ENCODE results near the gene IDE.
"Not testable (repeated sequence)": the region's sequence is repeated elsewhere in the genome, so short reads cannot be mapped to it uniquely, and the experiment has no call there.

The IDE gene

GRCh38 chr10:92451431-92451830 lies 122.5 kb downstream of the IDE start:
- Histone ChIP-seq H3K4me3 (ENCODE audit: low read depth, low read length) (no peak overlapping the region), H3K36me3 (ENCODE audit: control insufficient read depth, insufficient read depth, low read length) (peaks cover 53% of the 10 kb centered on the region), H3K27me3 (ENCODE audit: control insufficient read depth, insufficient read depth, low read length) (no peaks in the 10 kb centered on the region), H3K4me1 (ENCODE audit: control insufficient read depth, insufficient read depth, low read length) (no peaks in the 10 kb centered on the region), H3K9me3 (ENCODE audit: control insufficient read depth, insufficient read depth, low read depth, low read length) (no peaks in the 10 kb centered on the region), H3K27ac (ENCODE audit: low read depth, low read length) (no peak overlapping the region), H3K9ac (ENCODE audit: low read length) (no peak overlapping the region)

- peaks cover 47% of the 10 kb centered on the region for H3K36me3 ChIP-seq (ENCODE audit: control insufficient read depth, insufficient read depth, low read length)
- no peak overlapping the region for H3K9ac ChIP-seq (ENCODE audit: low read length)
- no peaks in the 10 kb centered on the region for H3K9me3 ChIP-seq (ENCODE audit: control insufficient read depth, insufficient read depth, low read depth, low read length)
- H3K4me3 ChIP-seq (ENCODE audit: low read depth, low read length) = no peak overlapping the region
- H3K4me1 ChIP-seq (ENCODE audit: control insufficient read depth, insufficient read depth, low read length) = no peaks in the 10 kb centered on the region
- no peaks in the 10 kb centered on the region for H3K27me3 ChIP-seq (ENCODE audit: control insufficient read depth, insufficient read depth, low read length)
- H3K27ac ChIP-seq (ENCODE audit: low read depth, low read length) = no peak overlapping the region
Measured at GRCh38 chr10:92450896-92451295, 123.0 kb downstream of the IDE start.

- no peak overlapping the region for H3K27ac ChIP-seq (ENCODE audit: low read depth, low read length)
- H3K9me3 ChIP-seq (ENCODE audit: control insufficient read depth, insufficient read depth, low read depth, low read length) = no peaks in the 10 kb centered on the region
- H3K27me3 ChIP-seq (ENCODE audit: control insufficient read depth, insufficient read depth, low read length) = no peaks in the 10 kb centered on the region
Measured at GRCh38 chr10:92440578-92440977, 133.3 kb downstream of the IDE start.

GRCh38 chr10:92438220-92438619 lies 135.7 kb downstream of the IDE start:
- Histone ChIP-seq H3K4me1 (ENCODE audit: control insufficient read depth, insufficient read depth, low read length) (no peaks in the 10 kb centered on the region), H3K9me3 (ENCODE audit: control insufficient read depth, insufficient read depth, low read depth, low read length) (no peaks in the 10 kb centered on the region), H3K27me3 (ENCODE audit: control insufficient read depth, insufficient read depth, low read length) (no peaks in the 10 kb centered on the region), H3K4me3 (ENCODE audit: low read depth, low read length) (no peak overlapping the region), H3K27ac (ENCODE audit: low read depth, low read length) (no peak overlapping the region), H3K9ac (ENCODE audit: low read length) (no peak overlapping the region), H3K36me3 (ENCODE audit: control insufficient read depth, insufficient read depth, low read length) (no peaks in the 10 kb centered on the region)

More at GRCh38 chr10:92440578-92440977, 133.3 kb downstream of the IDE start:
- Histone ChIP-seq H3K36me3 (ENCODE audit: control insufficient read depth, insufficient read depth, low read length) (no peaks in the 10 kb centered on the region), H3K4me3 (ENCODE audit: low read depth, low read length) (no peak overlapping the region), H3K9ac (ENCODE audit: low read length) (no peak overlapping the region), H3K4me1 (ENCODE audit: control insufficient read depth, insufficient read depth, low read length) (no peaks in the 10 kb centered on the region)

GRCh38 chr10:92436611-92437010 lies 137.3 kb downstream of the IDE start:
- H3K27ac ChIP-seq (ENCODE audit: low read depth, low read length) = no peak overlapping the region
- H3K4me1 ChIP-seq (ENCODE audit: control insufficient read depth, insufficient read depth, low read length) = no peaks in the 10 kb centered on the region
- no peak overlapping the region for H3K4me3 ChIP-seq (ENCODE audit: low read depth, low read length)
- H3K9ac ChIP-seq (ENCODE audit: low read length) = no peak overlapping the region
- no peaks in the 10 kb centered on the region for H3K27me3 ChIP-seq (ENCODE audit: control insufficient read depth, insufficient read depth, low read length)
- no peaks in the 10 kb centered on the region for H3K36me3 ChIP-seq (ENCODE audit: control insufficient read depth, insufficient read depth, low read length)
- no peaks in the 10 kb centered on the region for H3K9me3 ChIP-seq (ENCODE audit: control insufficient read depth, insufficient read depth, low read depth, low read length)

- not testable (repeated sequence) for H3K36me3 ChIP-seq (ENCODE audit: control insufficient read depth, insufficient read depth, low read length); H3K27me3 ChIP-seq (ENCODE audit: control insufficient read depth, insufficient read depth, low read length); H3K27ac ChIP-seq (ENCODE audit: low read depth, low read length); H3K9me3 ChIP-seq (ENCODE audit: control insufficient read depth, insufficient read depth, low read depth, low read length); H3K4me3 ChIP-seq (ENCODE audit: low read depth, low read length); H3K9ac ChIP-seq (ENCODE audit: low read length); H3K4me1 ChIP-seq (ENCODE audit: control insufficient read depth, insufficient read depth, low read length)
Measured at GRCh38 chr10:92436065-92436464, 137.8 kb downstream of the IDE start.

GRCh38 chr10:92434385-92434784 lies 139.5 kb downstream of the IDE start:
- H3K9ac ChIP-seq (ENCODE audit: low read length) = no peak overlapping the region
- no peak overlapping the region for H3K4me3 ChIP-seq (ENCODE audit: low read depth, low read length)
- H3K36me3 ChIP-seq (ENCODE audit: control insufficient read depth, insufficient read depth, low read length) = no peaks in the 10 kb centered on the region
- H3K27ac ChIP-seq (ENCODE audit: low read depth, low read length) = no peak overlapping the region
- no peaks in the 10 kb centered on the region for H3K27me3 ChIP-seq (ENCODE audit: control insufficient read depth, insufficient read depth, low read length)
- H3K4me1 ChIP-seq (ENCODE audit: control insufficient read depth, insufficient read depth, low read length) = no peaks in the 10 kb centered on the region
- no peaks in the 10 kb centered on the region for H3K9me3 ChIP-seq (ENCODE audit: control insufficient read depth, insufficient read depth, low read depth, low read length)

GRCh38 chr10:92432596-92432995 lies 141.3 kb downstream of the IDE start:
- no peaks in the 10 kb centered on the region for H3K27me3 ChIP-seq (ENCODE audit: control insufficient read depth, insufficient read depth, low read length)
- H3K4me3 ChIP-seq (ENCODE audit: low read depth, low read length) = no peak overlapping the region
- H3K4me1 ChIP-seq (ENCODE audit: control insufficient read depth, insufficient read depth, low read length) = no peaks in the 10 kb centered on the region
- no peaks in the 10 kb centered on the region for H3K36me3 ChIP-seq (ENCODE audit: control insufficient read depth, insufficient read depth, low read length)
- H3K27ac ChIP-seq (ENCODE audit: low read depth, low read length) = no peak overlapping the region
- H3K9ac ChIP-seq (ENCODE audit: low read length) = no peak overlapping the region
- no peaks in the 10 kb centered on the region for H3K9me3 ChIP-seq (ENCODE audit: control insufficient read depth, insufficient read depth, low read depth, low read length)

GRCh38 chr10:92430103-92430502 lies 143.8 kb downstream of the IDE start:
- Histone ChIP-seq H3K27me3 (ENCODE audit: control insufficient read depth, insufficient read depth, low read length) (no peaks in the 10 kb centered on the region), H3K4me3 (ENCODE audit: low read depth, low read length) (no peak overlapping the region), H3K36me3 (ENCODE audit: control insufficient read depth, insufficient read depth, low read length) (no peaks in the 10 kb centered on the region)

GRCh38 chr10:92421550-92421949 lies 152.3 kb downstream of the IDE start:
- Histone ChIP-seq H3K4me3 (ENCODE audit: low read depth, low read length) (no peak overlapping the region), H3K27me3 (ENCODE audit: control insufficient read depth, insufficient read depth, low read length) (peaks cover 19% of the 10 kb centered on the region), H3K9me3 (ENCODE audit: control insufficient read depth, insufficient read depth, low read depth, low read length) (no peaks in the 10 kb centered on the region), H3K9ac (ENCODE audit: low read length) (no peak overlapping the region), H3K27ac (ENCODE audit: low read depth, low read length) (no peak overlapping the region), H3K4me1 (ENCODE audit: control insufficient read depth, insufficient read depth, low read length) (peaks cover 12% of the 10 kb centered on the region), H3K36me3 (ENCODE audit: control insufficient read depth, insufficient read depth, low read length) (no peaks in the 10 kb centered on the region)

More at GRCh38 chr10:92430103-92430502, 143.8 kb downstream of the IDE start:
- Histone ChIP-seq H3K9ac (ENCODE audit: low read length) (no peak overlapping the region), H3K27ac (ENCODE audit: low read depth, low read length) (no peak overlapping the region), H3K4me1 (ENCODE audit: control insufficient read depth, insufficient read depth, low read length) (no peaks in the 10 kb centered on the region), H3K9me3 (ENCODE audit: control insufficient read depth, insufficient read depth, low read depth, low read length) (no peaks in the 10 kb centered on the region)

- H3K36me3 ChIP-seq (ENCODE audit: control insufficient read depth, insufficient read depth, low read length) = no peaks in the 10 kb centered on the region
- no peak overlapping the region for H3K27ac ChIP-seq (ENCODE audit: low read depth, low read length)
- H3K4me1 ChIP-seq (ENCODE audit: control insufficient read depth, insufficient read depth, low read length) = peaks cover 12% of the 10 kb centered on the region
- no peaks in the 10 kb centered on the region; the same call in 1 of the 2 replicates for H3K9me3 ChIP-seq (ENCODE audit: control insufficient read depth, insufficient read depth, low read depth, low read length)
- peaks cover 19% of the 10 kb centered on the region for H3K27me3 ChIP-seq (ENCODE audit: control insufficient read depth, insufficient read depth, low read length)
- peak overlapping the region; percentile 56 for H3K4me3 ChIP-seq (ENCODE audit: low read depth, low read length)
- no peak overlapping the region for H3K9ac ChIP-seq (ENCODE audit: low read length)
Measured at GRCh38 chr10:92420546-92421275, 153.2 kb downstream of the IDE start.

Measured in HUES6 (cell line).